Right atrium auricular region (tissue), 2 donors: ENCODE results near the gene JAG2. TPM values are rescaled to one million over a fixed set of nuclear protein-coding genes. Genes with fewer than 3 reads are reported as not detected.

ENCODE experiments used
- DNase-seq: peaks from one replicate; pipeline ENCODE4 v3.0.0-alpha.2; 2019; ENCODE audit warnings: low spot score
- H3K27ac ChIP-seq, 2 donors: fragments of 200-600 bp; sonication (generic); 1 replicate in 1 of 2; 2 replicates in 1 of 2; pipeline ENCODE4 v1.5.1; 2016 to 2019
- H3K27me3 ChIP-seq, 2 donors: fragments of 200-600 bp; sonication (generic); one replicate each; pipeline versions ENCODE4 v1.5.1 to v1.6.0; 2017 to 2019
- H3K36me3 ChIP-seq: fragments of 200-600 bp; sonication (generic); one replicate; pipeline ENCODE4 v1.5.1; 2016
- H3K4me1 ChIP-seq, 2 donors: fragments of 200-600 bp; sonication (generic); one replicate each; pipeline versions ENCODE4 v1.5.1 to v1.6.0; 2017 to 2019
- H3K4me3 ChIP-seq, 2 donors: fragments of 200-600 bp; sonication (generic); 1 replicate in 1 of 2; 2 replicates in 1 of 2; pipeline ENCODE4 v1.5.1; 2017 to 2019; ENCODE audit warnings: mild to moderate bottlenecking in 1 of 2, moderate library complexity in 1 of 2
- H3K9me3 ChIP-seq, 2 donors: fragments of 200-600 bp; sonication (generic); one replicate each; pipeline ENCODE4 v1.5.1; 2019
- total RNA-seq, 2 donors: library from RNA; depleted of rRNA; stranded (reverse); fragments of >200 nt; gene quantifications; one replicate each; pipeline ENCODE4 v1.1.0, GENCODE V29; 2016
- TF ChIP-seq, protein P1 (sequence below), 2 donors: fragments of 200-600 bp; sonication (generic); IDR thresholded peaks; one replicate each; pipeline ENCODE4 v1.5.1; 2019; ENCODE audit warnings: antibody characterized with exemption in 2 of 2

The JAG2 gene
- total RNA-seq, 2 donors from 2014 or later = 14.5 to 17.3 TPM

DNA sequence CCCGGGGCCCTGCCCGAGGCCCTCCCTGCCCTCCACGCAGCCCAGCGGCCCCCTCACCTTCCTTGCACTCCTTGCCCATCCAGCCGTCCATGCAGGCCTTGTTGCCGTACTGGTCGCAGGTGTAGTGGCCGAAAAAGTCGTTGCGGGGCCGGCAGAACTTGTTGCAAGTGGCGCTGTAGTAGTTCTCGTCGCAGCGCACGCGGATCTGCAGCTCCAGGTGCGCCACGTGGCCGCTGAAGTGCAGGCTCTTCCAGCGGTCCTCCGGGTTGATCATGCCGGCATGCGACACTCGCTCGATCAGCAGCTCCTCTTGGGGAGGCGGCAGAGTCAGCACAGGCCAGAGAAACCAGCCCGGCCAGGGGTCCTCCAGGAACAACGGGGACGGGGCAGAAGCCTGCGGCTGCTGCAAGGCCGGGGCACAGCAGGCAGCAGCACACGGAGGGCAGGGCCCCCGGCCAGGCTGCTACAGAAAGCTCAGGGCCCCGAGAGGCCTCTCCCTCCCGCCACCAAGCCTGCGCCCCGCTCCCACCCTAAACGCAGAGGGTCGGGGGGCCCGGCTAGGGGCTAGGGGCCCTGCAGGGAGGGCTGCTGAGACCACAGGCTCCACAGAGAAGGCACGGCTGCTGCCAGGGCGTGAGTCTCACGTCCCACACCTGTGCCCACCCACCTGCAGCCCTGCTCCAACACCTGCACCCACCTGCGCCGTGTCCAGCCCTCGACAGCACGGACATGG, 12.7 kb downstream of the JAG2 start:
- TF ChIP-seq, protein P1, sequence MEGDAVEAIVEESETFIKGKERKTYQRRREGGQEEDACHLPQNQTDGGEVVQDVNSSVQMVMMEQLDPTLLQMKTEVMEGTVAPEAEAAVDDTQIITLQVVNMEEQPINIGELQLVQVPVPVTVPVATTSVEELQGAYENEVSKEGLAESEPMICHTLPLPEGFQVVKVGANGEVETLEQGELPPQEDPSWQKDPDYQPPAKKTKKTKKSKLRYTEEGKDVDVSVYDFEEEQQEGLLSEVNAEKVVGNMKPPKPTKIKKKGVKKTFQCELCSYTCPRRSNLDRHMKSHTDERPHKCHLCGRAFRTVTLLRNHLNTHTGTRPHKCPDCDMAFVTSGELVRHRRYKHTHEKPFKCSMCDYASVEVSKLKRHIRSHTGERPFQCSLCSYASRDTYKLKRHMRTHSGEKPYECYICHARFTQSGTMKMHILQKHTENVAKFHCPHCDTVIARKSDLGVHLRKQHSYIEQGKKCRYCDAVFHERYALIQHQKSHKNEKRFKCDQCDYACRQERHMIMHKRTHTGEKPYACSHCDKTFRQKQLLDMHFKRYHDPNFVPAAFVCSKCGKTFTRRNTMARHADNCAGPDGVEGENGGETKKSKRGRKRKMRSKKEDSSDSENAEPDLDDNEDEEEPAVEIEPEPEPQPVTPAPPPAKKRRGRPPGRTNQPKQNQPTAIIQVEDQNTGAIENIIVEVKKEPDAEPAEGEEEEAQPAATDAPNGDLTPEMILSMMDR (IDR thresholded peaks at IDR 0.05) = no peak
- Histone ChIP-seq H3K4me1 (peaks cover 0 to 39% of the 10 kb centered on the region in 2 donors), H3K36me3 (peaks cover 11% of the 10 kb centered on the region), H3K27ac (no peak overlapping the region), H3K27me3 (no peaks in the 10 kb centered on the region), H3K9me3 (no peaks in the 10 kb centered on the region), H3K4me3 (no peak overlapping the region)
- no peak for DNase-seq

DNA sequence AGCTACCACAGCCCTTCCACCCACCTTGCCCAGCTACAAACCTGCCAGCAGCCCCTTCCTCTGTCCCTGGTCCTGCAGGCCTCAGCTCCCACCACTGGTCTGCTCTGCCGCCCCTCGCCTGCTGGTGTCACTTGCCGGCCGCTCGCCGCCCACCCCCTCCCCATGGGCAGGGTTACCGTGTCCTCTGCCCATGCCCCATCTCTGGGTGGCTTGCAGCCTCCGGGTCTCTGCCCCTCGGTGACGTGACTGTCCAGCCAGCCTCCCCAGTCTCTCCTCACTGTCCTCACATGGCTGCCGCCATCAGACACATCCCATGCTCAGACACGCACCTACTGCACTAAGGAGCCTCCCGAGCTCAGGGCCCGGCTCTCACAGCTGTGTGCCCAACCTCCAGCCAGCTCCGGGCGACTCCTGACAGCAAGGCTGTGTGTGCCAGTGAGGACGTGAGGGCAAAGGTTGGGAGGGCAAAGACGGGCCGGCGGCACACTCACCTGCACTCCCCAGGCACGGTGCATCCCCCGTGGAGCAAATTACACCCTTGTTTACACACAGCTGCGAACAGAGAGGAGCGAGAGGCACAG, 13.4 kb downstream of the JAG2 start:
- DNase-seq = no peak
- Histone ChIP-seq H3K4me1 (peaks cover 0 to 39% of the 10 kb centered on the region in 2 donors), H3K9me3 (no peaks in the 10 kb centered on the region), H3K27me3 (no peaks in the 10 kb centered on the region), H3K27ac (no peak overlapping the region), H3K4me3 (no peak overlapping the region), H3K36me3 (peaks cover 18% of the 10 kb centered on the region)
- TF ChIP-seq, protein P1 (IDR thresholded peaks at IDR 0.05) = no peak

DNA sequence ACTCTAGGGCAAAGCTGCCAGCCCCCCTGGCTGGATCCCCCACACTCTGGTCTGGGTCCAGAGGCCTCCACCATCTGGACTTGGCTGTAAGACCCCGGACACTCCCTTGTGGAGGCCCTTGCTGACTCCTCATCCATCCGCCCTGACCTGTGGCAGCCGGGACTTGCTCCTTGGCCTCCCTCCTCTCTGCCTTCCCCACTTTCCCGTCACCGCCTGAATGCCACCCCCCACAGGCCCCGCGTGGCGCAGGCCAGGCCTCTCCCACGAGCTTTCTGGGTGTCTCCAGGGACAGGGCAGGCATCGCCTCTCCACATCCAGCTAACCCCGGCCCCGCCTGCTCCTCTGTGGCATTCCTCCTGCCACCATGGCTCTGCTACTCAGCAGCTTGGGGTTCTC, 14.1 kb downstream of the JAG2 start:
- Histone ChIP-seq H3K27ac (peak overlapping the region; percentile 41 to 47), H3K27me3 (no peaks in the 10 kb centered on the region), H3K9me3 (no peaks in the 10 kb centered on the region), H3K4me3 (no peak overlapping the region), H3K36me3 (peaks cover 20% of the 10 kb centered on the region), H3K4me1 (peaks cover 0 to 39% of the 10 kb centered on the region in 2 donors)
- TF ChIP-seq, protein P1 (IDR thresholded peaks at IDR 0.05) = no peak
- no peak for DNase-seq

DNA sequence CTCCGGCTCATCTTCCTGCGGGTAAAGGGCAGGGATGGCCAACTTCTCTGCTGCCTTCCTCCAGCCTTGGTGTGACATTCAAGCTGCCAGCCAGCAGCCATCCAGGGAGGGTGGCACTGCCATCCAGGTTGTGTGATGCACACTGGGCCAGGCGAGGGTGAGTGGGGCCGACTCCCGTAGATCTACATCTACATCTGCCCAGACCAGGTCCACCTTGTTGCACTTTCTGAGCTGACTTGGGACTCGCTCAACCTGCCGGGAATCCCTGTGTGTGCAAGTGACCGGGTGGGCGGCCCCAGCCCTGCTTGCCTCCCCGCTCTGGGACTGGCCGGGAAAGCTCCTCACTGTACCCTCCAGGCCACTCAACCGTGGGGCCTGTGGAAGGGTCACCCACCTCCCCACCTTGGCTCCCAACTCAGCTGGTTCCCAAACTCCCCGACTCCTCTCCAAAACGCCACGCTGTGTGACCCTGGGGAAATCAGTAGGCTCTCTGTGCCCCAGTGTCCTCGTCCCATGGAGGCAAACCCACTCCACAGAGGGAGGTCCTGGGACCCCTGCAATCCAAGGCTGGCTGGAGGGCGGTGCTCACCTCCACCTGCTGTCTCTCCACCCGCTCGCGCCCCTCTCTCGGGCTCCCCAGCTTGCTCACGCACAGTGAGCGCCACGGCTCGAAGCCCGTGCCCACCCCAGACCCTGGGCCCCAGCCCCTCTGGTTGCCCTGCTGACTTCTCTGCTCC, 14.7 kb downstream of the JAG2 start:
- TF ChIP-seq, protein P1 (IDR thresholded peaks at IDR 0.05) = no peak
- Histone ChIP-seq H3K4me1 (peaks cover 0 to 39% of the 10 kb centered on the region in 2 donors), H3K4me3 (no peak overlapping the region), H3K36me3 (peaks cover 20% of the 10 kb centered on the region), H3K27ac (peak overlapping the region; percentile 41 to 47), H3K9me3 (no peaks in the 10 kb centered on the region), H3K27me3 (no peaks in the 10 kb centered on the region)
- no peak for DNase-seq

DNA sequence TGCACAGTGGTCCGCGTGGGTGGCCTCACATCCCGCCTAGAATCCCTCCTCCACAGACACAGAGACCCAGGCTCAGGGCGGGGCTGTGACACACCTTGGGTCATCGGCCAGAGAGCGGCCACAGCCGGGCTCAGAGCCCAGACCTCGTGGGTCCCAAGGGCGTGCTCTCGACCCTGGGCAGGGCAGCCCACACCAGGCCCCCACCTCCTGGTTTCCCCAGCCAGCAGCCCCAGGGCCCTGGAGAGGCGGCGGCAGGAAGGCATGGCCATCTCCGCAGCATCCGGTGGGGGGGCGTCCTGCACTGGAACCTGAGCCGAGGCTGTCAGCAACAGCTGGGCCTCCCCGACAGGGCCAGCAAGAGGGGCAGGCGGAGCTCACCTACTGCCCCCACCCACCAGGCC, 15.2 kb downstream of the JAG2 start:
- DNase-seq = no peak
- Histone ChIP-seq H3K4me1 (peaks cover 0 to 39% of the 10 kb centered on the region in 2 donors), H3K27ac (peak overlapping the region; percentile 41 to 73), H3K9me3 (no peaks in the 10 kb centered on the region), H3K27me3 (no peaks in the 10 kb centered on the region), H3K4me3 (no peak overlapping the region), H3K36me3 (peaks cover 20% of the 10 kb centered on the region)
- TF ChIP-seq, protein P1 (IDR thresholded peaks at IDR 0.05) = no peak
